Neuron (in vitro differentiated cells): ENCODE results near the gene RALGPS1.

Experiments used
- H2AFZ ChIP-seq: one replicate; pipeline ENCODE4 v1.6.1; 2013; ENCODE audit warnings: low read depth, mild to moderate bottlenecking, inconsistent platforms, low read length, moderate library complexity
- H3K27me3 ChIP-seq: one replicate; pipeline ENCODE4 v1.6.1; 2013; ENCODE audit warnings: low read length; ENCODE audit not compliant: insufficient read depth
- H3K36me3 ChIP-seq: one replicate; pipeline ENCODE4 v1.6.1; 2013; ENCODE audit warnings: low read length; ENCODE audit not compliant: insufficient read depth
- H3K4me1 ChIP-seq: one replicate; pipeline ENCODE4 v1.6.1; 2013; ENCODE audit warnings: low read length; ENCODE audit not compliant: insufficient read depth
- H3K4me3 ChIP-seq: 2 replicates; pipeline ENCODE4 v1.5.1; 2013; ENCODE audit warnings: mild to moderate bottlenecking, low read length, moderate library complexity
- H3K9me3 ChIP-seq: one replicate; pipeline ENCODE4 v1.6.1; 2013; ENCODE audit warnings: low read length

The RALGPS1 gene

DNA sequence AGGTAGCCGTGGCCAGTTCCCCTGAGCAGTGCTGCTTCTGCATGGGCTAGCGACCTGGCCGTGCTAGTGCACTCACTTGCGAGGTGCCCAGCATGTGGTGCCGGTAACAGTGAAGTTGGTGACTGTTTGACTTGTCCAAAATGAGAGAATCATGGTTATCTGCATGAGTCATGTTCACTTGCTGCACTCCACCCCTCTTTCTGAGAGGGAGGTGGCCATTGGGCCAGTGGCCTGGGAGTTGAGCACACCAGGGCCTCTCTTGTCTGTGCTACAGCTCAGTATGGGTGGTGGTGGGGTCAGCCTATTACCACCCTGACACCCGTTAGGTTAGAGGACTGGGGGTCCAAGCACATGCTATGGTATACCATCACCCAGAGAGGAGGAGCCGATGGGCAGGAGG is 294.6 kb downstream of the RALGPS1 start:
- H3K9me3 ChIP-seq = no peaks in the 10 kb centered on the region

DNA sequence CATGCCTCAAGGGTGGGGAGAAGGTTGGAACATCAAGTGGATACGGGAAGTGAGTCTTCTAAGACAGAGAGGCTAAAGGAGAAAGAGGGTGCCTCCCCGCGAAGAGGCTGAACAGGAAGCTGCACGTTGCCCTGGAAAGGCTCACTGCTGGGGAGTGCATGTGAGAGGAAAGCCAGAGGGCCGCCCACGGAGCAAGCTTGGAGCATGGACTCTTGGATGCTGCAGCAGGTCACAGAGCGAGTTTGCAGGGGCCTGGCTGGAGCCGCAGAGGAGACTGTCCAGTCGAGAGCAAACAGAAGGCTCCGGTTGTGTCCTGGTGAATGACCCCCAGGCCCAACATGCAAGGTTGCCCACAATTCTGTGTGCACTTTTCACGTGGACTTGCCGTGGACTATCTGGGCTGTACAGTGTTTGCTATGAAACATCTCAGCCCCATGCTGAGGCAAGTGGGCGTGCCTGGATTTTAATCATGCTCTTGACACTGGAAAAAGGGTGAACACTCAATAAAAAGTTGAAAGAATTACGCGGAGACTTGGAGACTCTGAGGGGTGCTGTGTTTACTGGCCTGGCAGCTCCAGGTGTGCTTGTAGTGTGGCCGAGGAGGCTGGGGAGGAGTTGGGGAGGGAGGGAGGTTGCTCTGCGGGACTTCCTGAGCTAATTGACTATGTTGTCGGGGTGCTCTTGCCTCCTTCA is 295.5 kb downstream of the RALGPS1 start:
- Histone ChIP-seq H3K36me3 (no peaks in the 10 kb centered on the region), H3K4me3 (no peak overlapping the region), H3K9me3 (no peaks in the 10 kb centered on the region), H3K4me1 (no peaks in the 10 kb centered on the region), H3K27me3 (no peaks in the 10 kb centered on the region), H2AFZ (no peak overlapping the region)

More for the DNA sequence above, 294.6 kb downstream of the RALGPS1 start:
- H3K4me3 ChIP-seq = no peak overlapping the region
- H3K4me1 ChIP-seq = no peaks in the 10 kb centered on the region
- H3K27me3 ChIP-seq = no peaks in the 10 kb centered on the region
- H2AFZ ChIP-seq = no peak overlapping the region
- H3K36me3 ChIP-seq = no peaks in the 10 kb centered on the region

- H3K4me1 ChIP-seq = no peaks in the 10 kb centered on the region
- H3K27me3 ChIP-seq = no peaks in the 10 kb centered on the region
- no peaks in the 10 kb centered on the region for H3K9me3 ChIP-seq
- no peaks in the 10 kb centered on the region for H3K36me3 ChIP-seq
- no peak overlapping the region for H2AFZ ChIP-seq
- no peak overlapping the region for H3K4me3 ChIP-seq
Measured at GRCh38 chr9:127210851-127211730, 296.5 kb downstream of the RALGPS1 start.

DNA sequence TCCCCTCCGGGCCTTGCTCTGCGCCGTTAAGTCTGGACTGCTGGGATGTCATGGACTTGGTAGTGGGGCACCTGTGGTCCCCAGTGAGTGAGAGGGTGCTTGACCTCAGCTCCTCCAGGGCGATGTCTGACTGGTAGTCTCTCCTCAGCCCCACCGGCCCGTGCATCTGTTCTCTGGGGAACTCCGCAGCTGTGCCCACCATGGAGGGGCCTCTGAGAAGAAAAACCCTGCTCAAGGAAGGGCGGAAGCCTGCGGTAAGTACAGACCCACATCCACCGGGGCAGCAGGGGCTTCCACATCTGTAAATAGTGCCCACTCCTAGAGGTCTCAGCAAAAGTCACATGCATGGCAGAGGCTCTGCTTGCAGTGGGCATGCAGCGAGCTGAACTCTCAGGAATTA is 297.4 kb downstream of the RALGPS1 start:
- no peak overlapping the region for H3K4me3 ChIP-seq
- no peaks in the 10 kb centered on the region for H3K4me1 ChIP-seq
- H3K36me3 ChIP-seq = no peaks in the 10 kb centered on the region
- H3K9me3 ChIP-seq = no peaks in the 10 kb centered on the region
- H2AFZ ChIP-seq = no peak overlapping the region
- no peaks in the 10 kb centered on the region for H3K27me3 ChIP-seq

- no peak overlapping the region for H2AFZ ChIP-seq
- no peak overlapping the region for H3K4me3 ChIP-seq
- H3K9me3 ChIP-seq = no peaks in the 10 kb centered on the region
- no peaks in the 10 kb centered on the region for H3K27me3 ChIP-seq
- H3K4me1 ChIP-seq = no peaks in the 10 kb centered on the region
- no peaks in the 10 kb centered on the region for H3K36me3 ChIP-seq
Measured at GRCh38 chr9:127212453-127212852, 297.9 kb downstream of the RALGPS1 start.

GRCh38 chr9:127213859-127214258 is 299.3 kb downstream of the RALGPS1 start:
- Histone ChIP-seq H2AFZ (no peak overlapping the region), H3K27me3 (no peaks in the 10 kb centered on the region), H3K36me3 (no peaks in the 10 kb centered on the region), H3K4me3 (no peak overlapping the region), H3K9me3 (no peaks in the 10 kb centered on the region), H3K4me1 (no peaks in the 10 kb centered on the region)

DNA sequence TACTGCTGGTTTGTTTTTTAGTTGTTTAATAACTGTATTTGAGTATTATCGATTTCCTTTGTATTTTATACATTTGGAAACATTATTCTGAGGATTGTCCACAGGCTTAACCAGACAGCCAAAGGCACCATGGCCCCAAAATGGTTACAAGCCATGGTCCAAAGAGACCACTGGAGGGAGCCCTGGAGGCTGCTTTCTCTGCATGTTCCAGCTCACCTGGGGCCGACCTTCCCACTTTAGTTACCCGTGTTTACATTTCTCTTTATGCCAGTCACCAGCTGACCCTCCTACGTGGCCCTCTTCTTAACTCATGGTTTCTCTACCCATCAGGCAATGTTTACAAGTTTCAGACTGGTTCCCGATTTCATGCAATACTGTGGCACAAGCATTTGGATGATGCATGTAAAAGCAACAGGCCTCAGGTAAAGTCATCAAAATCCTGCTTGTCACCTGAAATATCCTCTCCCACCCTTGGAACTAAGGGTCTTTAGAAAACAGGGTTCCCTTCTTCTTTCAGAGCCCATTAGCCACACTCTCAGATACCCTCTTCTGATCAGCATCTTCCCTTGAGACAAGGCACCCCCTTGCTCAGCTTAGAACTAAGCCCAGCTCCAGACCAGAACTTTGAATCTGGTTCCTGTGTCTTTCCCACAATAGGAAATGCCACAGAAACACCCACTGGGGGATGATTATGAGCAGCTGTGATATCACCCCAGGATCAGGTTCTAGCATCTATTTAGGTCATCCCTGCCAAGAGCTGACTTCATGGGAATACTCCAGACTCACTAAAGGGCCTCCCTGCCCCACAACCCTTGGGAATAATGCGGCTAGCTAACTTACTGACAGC is 300.1 kb downstream of the RALGPS1 start:
- Histone ChIP-seq H2AFZ (no peak overlapping the region), H3K9me3 (no peaks in the 10 kb centered on the region), H3K4me3 (no peak overlapping the region), H3K27me3 (no peaks in the 10 kb centered on the region), H3K4me1 (no peaks in the 10 kb centered on the region), H3K36me3 (no peaks in the 10 kb centered on the region)

DNA sequence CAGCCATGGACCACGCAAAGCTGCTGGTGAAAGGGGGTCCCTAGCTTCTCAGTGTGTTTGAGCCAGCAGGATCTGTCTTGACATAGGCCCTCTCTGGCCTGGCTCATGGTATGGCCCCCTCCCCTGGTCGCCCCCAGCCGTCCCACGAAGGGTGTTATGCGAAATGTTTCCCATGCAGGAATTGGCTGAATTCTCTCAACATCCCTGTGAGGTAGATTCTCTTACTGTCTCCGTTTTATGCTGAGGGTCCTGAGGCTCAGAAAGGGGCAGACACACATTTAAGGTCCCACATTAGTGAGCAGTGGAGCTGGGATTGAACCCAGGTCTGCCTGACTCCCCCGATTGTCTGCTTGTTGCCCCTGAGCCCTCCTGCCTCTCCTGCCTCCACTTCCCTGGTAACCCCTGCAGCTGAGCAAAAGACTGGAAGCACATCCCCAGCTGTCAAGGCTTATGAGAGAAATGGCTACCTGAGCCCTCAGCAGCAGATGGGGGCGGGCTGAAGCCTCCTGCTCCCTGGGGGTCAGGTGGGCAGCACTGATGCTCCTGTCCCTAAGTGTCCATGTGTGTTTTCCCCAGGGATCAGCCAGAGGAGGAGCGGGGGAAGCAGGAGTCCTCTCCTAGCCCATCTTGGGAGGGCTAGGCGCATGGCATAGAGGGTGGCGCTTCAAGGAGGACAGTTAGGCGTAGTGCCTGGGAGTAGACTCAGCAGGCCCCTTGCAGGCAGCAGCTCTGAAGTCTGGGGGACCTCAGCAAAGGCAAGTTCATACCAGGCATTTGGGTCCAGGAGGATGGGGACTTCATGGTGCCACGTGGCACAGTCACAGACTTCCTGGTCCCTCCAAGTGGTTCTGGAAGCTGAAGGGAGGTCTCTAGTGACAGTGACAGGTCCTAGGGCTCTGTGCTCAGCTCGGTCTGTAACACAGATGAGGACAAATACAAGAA is 301.0 kb downstream of the RALGPS1 start:
- Histone ChIP-seq H3K36me3 (no peaks in the 10 kb centered on the region), H3K4me3 (no peak overlapping the region), H3K9me3 (no peaks in the 10 kb centered on the region), H2AFZ (no peak overlapping the region), H3K27me3 (no peaks in the 10 kb centered on the region), H3K4me1 (no peaks in the 10 kb centered on the region)

DNA sequence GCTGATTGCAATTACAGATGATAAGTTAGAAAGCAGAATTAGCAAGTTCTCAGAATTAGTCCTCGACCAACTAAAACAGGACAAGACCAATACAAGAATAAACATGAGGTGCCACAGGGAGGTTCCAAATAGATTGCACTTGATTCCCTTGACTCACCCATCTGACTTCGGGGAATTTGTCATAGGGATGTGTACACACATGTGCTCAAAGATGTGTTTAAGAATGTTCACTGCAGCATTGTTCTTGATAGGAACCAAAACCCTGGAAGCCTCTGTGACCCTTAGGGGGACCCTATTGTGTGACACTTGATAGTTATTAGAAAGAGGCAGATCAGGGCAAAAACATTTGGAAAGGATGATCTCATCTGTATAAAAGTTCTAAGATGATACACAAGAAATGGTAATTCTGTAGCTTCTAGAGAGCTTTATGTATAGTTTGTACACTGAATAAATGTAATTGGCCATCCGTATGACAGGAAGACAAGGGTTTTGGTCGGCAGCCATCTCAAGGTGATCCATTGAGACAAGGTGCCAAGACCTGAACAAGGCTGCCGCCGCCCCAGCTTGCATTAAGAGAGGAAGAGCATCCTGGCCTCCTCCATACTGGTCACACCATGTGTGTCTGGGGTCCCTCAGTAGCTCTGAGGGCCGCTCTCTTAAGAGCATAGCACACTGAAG is 301.8 kb downstream of the RALGPS1 start:
- H3K27me3 ChIP-seq = no peaks in the 10 kb centered on the region
- H3K9me3 ChIP-seq = no peaks in the 10 kb centered on the region
- H2AFZ ChIP-seq = no peak overlapping the region
- no peaks in the 10 kb centered on the region for H3K4me1 ChIP-seq
- no peaks in the 10 kb centered on the region for H3K36me3 ChIP-seq
- H3K4me3 ChIP-seq = no peak overlapping the region

- no peak overlapping the region for H2AFZ ChIP-seq
- H3K36me3 ChIP-seq = no peaks in the 10 kb centered on the region
- H3K27me3 ChIP-seq = no peaks in the 10 kb centered on the region
- H3K4me3 ChIP-seq = no peak overlapping the region
- H3K9me3 ChIP-seq = no peaks in the 10 kb centered on the region
- no peaks in the 10 kb centered on the region for H3K4me1 ChIP-seq
Measured at GRCh38 chr9:127216888-127217217, 302.3 kb downstream of the RALGPS1 start.

DNA sequence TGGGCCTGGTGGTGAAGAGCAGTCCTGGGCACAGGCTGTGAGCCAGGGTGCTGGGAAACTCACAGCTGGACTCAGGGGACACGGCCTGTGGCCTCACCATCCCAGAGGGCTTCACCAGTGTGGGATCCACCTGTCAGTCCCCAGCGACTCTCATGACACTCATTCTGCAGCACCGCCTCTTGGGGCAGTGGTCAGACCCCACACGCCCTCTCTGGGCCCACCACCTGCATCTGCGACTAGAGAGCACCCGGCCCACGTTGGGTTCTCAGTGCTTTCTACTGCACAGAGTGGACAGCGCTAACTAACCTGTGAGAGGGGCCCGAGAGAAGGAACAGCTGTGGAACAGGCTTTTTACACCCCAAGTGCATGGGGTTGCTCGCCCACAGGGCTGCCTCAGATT is 304.2 kb downstream of the RALGPS1 start:
- H3K27me3 ChIP-seq = no peaks in the 10 kb centered on the region

GRCh38 chr9:127219520-127219919 is 304.9 kb downstream of the RALGPS1 start:
- no peaks in the 10 kb centered on the region for H3K9me3 ChIP-seq
- no peaks in the 10 kb centered on the region for H3K4me1 ChIP-seq
- no peaks in the 10 kb centered on the region for H3K27me3 ChIP-seq
- H2AFZ ChIP-seq = no peak overlapping the region
- H3K4me3 ChIP-seq = no peak overlapping the region
- no peaks in the 10 kb centered on the region for H3K36me3 ChIP-seq

More for the DNA sequence above, 304.2 kb downstream of the RALGPS1 start:
- Histone ChIP-seq H2AFZ (no peak overlapping the region), H3K4me1 (no peaks in the 10 kb centered on the region), H3K4me3 (no peak overlapping the region), H3K9me3 (no peaks in the 10 kb centered on the region), H3K36me3 (no peaks in the 10 kb centered on the region)
